Adipocyte (in vitro differentiated cells): ENCODE results near the gene MPC1.

Experiments used
- DNase-seq: peaks from one replicate; pipeline ENCODE4 v3.0.0-alpha.2; 2015; ENCODE audit warnings: low read depth
- H3K27me3 ChIP-seq: replicated peaks from 2 replicates; pipeline ENCODE4 v1.7.0; 2013; ENCODE audit warnings: mild to moderate bottlenecking, low read length, moderate library complexity; ENCODE audit not compliant: control insufficient read depth, insufficient read depth
- H3K36me3 ChIP-seq: 2 replicates; pipeline ENCODE4 v1.7.0; 2013; ENCODE audit warnings: low read length, mild to moderate bottlenecking, moderate library complexity; ENCODE audit not compliant: control insufficient read depth, insufficient read depth, severe bottlenecking
- H3K4me1 ChIP-seq: 2 replicates; pipeline ENCODE4 v1.7.0; 2013; ENCODE audit warnings: mild to moderate bottlenecking, low read length, moderate library complexity; ENCODE audit not compliant: control insufficient read depth, insufficient read depth
- H3K4me3 ChIP-seq: 2 replicates; pipeline ENCODE4 v1.7.0; 2013; ENCODE audit warnings: mild to moderate bottlenecking, low read length, moderate library complexity
- H3K9ac ChIP-seq: 2 replicates; pipeline ENCODE4 v1.7.0; 2013; ENCODE audit warnings: mild to moderate bottlenecking, low read length, moderate library complexity
- H3K9me3 ChIP-seq: 2 replicates; pipeline ENCODE4 v1.7.0; 2013; ENCODE audit warnings: mild to moderate bottlenecking, low read length, moderate library complexity; ENCODE audit not compliant: control insufficient read depth

MPC1 gene

DNA sequence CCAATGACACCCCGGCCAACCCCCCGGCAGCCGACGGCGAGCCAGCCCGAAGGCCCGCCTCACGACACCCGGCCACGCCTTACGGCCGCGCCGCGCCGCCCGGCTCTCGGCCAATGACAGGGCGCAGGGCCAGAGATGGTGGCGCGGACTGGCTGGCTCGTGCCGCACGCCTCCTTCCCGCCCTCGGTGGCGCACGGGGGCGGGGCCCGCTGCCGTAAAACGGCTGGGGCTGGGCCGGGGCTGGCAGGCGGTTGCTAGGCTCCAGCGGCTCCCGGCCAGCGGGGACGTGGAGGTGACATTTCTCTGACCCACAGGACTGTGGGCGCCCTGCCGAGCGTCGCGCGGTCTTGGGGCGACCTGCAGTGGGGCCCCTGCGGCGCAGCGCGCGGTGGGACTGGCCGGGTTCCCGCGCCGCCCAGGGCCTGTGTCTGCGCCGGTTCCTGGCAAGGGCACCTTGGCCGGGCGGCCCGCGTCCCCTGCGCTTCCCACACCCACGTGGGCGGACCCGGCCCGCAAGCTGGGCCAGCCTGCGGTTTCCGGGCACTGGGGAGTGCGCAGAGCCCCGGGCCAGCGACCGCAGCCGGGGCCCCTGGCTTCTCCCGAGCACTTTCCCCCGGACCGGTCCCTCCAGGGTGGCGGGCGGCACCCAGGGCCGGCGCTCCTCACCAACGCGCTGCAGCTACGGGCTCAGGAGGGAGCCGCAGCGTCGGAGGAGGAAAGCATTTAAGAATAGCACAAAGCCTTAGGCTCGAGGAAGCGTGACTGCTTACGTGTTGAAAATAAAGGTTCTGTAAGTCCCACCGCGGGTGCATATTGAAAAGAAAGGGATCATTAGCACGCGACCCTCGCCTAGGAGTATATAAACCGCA lies at the start of gene MPC1:
TSS of gene MPC1 (minus strand) at position 8 of the 869 bp plus-strand sequence. CDS start 64 bp downstream, outside the sequence.
- peak; percentile 98 for DNase-seq
- peak within 1 kb of the TSS; percentile 87 for H3K9ac ChIP-seq
- H3K27me3 ChIP-seq: no peaks in the 10 kb centered on the region
- no peaks in the 10 kb centered on the region for H3K36me3 ChIP-seq
- peaks cover 28% of the 10 kb centered on the region for H3K4me1 ChIP-seq
- no peaks in the 10 kb centered on the region for H3K9me3 ChIP-seq
- peak within 1 kb of the TSS; percentile 94 for H3K4me3 ChIP-seq

DNA sequence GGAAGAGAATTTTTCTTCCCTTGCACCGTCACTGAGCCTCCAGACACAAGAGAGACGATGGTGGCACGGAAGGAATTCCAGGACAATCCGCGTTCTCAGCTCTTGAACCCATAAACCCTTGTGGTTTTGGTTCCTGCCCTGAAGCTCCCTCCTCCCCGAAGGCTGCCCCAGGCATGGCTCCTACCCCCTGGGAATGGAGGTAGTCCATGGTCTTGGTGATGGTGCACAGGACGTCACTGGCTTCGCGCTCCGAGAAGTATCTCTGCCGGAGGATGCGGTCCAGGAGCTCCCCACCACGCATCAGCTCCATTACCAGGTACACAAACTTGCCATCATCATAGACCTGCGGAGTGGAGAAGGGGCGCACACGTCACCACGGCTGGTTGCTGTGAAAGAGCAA lies 47.5 kb upstream of the MPC1 start:
- no peak for DNase-seq

DNA sequence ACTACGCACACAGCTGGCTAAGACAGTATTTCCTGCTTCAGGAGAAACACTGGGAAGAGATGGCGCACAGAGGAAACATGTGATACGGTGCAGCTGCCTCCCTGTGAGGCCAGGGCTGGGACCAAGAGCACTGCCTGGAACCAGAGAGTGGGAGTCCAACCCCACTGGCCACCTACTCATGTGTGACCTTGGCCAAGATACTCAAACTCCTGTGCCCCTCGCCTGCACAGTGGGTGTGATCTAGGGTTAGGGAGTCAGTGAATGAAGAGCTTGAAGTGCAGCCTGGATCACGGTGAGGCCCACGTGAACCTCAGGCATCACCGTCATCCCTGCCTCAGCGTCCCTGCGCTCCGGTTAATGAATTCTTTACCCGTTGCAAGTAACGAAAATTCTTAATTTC lies 41.7 kb upstream of the MPC1 start:
- no peaks in the 10 kb centered on the region for H3K9me3 ChIP-seq
- H3K4me1 ChIP-seq: no peaks in the 10 kb centered on the region
- no peak overlapping the region for H3K9ac ChIP-seq
- no peak for DNase-seq
- H3K4me3 ChIP-seq: no peak overlapping the region
- peaks cover 30% of the 10 kb centered on the region for H3K36me3 ChIP-seq
- no peaks in the 10 kb centered on the region for H3K27me3 ChIP-seq

More for the DNA sequence above, 47.5 kb upstream of the MPC1 start:
- H3K36me3 ChIP-seq: peaks cover 26% of the 10 kb centered on the region
- no peaks in the 10 kb centered on the region for H3K4me1 ChIP-seq
- no peak overlapping the region for H3K9ac ChIP-seq
- H3K4me3 ChIP-seq: no peak overlapping the region
- no peaks in the 10 kb centered on the region for H3K9me3 ChIP-seq
- no peaks in the 10 kb centered on the region for H3K27me3 ChIP-seq

DNA sequence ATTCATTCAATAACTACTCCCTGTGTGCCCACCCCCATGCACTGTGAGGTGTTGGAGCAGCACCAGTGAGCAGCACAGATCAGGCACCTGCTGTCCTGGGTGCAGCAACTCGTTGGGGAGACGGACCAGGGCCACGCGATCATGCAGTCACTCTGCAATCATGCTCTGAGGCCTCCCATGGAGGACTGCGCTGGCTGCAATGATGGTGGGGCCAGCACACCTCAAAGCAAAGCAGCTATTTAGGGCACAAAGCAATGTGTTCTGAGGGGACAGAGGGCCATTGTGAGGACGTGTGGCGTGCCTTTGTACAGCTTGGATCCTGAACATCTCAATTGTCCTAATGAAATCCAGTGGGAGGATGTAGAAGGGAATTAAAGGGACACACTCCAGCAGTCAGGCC lies 41.0 kb upstream of the MPC1 start:
- DNase-seq: no peak
- Histone ChIP-seq H3K27me3 (no peaks in the 10 kb centered on the region), H3K9ac (no peak overlapping the region), H3K36me3 (peaks cover 37% of the 10 kb centered on the region), H3K9me3 (no peaks in the 10 kb centered on the region), H3K4me1 (no peaks in the 10 kb centered on the region), H3K4me3 (no peak overlapping the region)

DNA sequence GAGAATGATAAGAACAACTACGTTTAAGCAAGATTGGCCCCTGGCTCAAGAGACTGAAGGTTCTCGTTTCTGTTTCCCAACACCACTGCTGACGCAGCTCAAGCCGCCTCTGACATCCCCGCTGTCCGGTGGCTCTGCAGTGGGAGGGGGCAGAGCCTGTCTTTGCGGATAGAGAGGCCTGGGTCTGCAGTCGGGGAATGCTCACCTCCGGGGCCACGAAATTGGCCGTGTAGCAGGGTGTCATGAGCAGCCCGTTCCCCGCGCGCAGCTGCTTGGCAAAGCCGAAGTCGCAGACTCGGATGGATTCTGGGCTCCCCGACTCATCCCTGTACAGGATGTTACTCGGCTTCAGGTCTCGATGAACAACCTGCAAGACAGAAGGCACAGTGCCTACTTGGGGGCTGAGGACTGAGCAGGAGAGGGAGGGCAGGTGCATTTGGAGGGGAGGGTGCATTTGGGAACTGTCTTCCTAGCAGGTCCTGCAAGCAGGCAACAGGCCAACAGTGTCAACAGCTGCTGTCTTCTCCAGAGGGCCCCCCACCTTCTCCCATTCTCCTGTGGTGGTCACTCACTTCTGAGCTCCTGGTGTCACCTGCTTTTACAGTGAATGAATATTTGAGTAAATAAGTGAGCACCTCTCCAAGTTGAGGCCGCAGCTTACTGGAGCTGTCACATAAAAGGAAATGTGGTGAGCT lies 40.5 kb upstream of the MPC1 start:
- DNase-seq: no peak
- Histone ChIP-seq H3K9me3 (no peaks in the 10 kb centered on the region), H3K36me3 (peaks cover 43% of the 10 kb centered on the region), H3K4me1 (no peaks in the 10 kb centered on the region), H3K27me3 (no peaks in the 10 kb centered on the region), H3K4me3 (no peak overlapping the region), H3K9ac (no peak overlapping the region)

DNA sequence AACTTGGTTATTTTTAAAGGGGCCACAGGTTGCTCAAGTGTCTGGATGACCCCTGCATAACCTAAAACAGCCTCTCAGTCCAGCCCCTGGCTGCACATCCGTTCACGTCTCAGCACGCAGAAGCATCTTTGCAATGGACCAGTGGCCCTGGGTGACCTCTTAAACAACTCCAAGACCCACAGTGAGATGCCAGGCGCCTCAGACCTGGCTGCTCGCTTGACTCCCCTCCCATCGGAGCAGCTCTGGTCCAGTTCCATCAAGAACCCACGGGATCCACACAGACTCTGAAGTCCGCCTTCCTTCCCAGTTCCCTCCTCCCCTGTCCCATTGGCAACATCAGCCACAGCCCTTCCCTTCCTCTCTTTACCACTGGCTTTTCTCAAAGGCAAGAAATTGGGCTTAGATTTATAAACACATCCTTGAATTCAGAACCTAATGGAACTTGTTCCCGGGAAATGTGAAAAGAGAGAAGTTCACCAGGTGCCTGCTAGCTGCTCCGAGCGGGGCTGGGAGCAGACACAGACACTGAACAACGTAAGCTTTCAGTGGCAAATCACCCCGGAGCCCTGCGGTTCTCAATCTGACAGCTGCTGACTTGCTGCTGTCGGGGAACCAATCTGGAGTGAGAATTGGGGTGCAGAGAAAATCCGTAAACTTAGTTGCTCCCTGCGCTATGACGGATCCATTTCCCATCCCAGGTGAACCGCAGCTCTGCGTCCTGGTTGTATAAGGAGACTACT lies 39.6 kb upstream of the MPC1 start:
- H3K4me3 ChIP-seq: no peak overlapping the region
- H3K9me3 ChIP-seq: no peaks in the 10 kb centered on the region
- no peaks in the 10 kb centered on the region for H3K27me3 ChIP-seq
- H3K9ac ChIP-seq: no peak overlapping the region
- peaks cover 51% of the 10 kb centered on the region for H3K36me3 ChIP-seq
- DNase-seq: no peak
- H3K4me1 ChIP-seq: no peaks in the 10 kb centered on the region

DNA sequence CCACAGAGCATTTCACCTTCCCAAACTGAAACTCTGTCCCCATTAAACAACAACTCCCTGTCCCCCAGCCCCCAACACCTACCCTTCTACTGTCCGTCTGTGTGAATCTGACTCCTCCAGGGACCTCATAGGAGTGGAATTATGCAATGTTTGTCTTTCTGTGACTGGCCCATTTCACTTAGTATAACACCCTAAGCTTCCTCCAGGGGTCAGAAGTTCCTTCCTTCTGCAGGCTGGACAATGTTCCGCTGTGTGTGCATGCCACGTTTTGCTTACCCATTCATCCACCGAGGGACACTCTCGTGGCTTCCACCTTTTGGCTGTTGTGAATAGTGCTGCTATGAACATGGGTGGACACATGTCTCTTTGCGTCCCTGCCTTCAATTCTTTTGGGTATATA lies 37.6 kb upstream of the MPC1 start:
- Histone ChIP-seq H3K9me3 (no peaks in the 10 kb centered on the region), H3K27me3 (no peaks in the 10 kb centered on the region), H3K4me3 (no peak overlapping the region), H3K4me1 (no peaks in the 10 kb centered on the region), H3K36me3 (peaks cover 60% of the 10 kb centered on the region), H3K9ac (no peak overlapping the region)
- DNase-seq: no peak

DNA sequence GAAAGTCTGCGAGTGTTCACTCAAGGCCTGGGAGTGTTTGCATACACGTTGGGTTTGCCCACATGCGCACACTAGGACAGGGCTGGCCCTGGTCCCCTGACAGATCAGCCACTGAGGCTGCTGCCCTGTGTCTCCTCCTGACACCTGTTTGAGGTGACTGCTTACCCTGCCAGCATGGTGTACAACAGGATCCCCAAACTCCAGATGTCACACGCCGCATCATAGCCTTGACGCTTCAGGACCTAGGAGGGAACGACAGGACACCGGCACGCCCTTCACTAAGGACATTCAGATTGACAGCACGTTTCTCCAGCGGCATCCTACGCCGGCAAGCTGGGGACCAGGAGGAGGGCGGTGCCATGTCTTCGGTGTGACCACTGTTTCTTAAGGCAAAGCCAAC lies 37.0 kb upstream of the MPC1 start:
- Histone ChIP-seq H3K4me3 (no peak overlapping the region), H3K4me1 (no peaks in the 10 kb centered on the region), H3K27me3 (no peaks in the 10 kb centered on the region), H3K9me3 (no peaks in the 10 kb centered on the region), H3K9ac (no peak overlapping the region), H3K36me3 (peaks cover 64% of the 10 kb centered on the region)
- DNase-seq: no peak

DNA sequence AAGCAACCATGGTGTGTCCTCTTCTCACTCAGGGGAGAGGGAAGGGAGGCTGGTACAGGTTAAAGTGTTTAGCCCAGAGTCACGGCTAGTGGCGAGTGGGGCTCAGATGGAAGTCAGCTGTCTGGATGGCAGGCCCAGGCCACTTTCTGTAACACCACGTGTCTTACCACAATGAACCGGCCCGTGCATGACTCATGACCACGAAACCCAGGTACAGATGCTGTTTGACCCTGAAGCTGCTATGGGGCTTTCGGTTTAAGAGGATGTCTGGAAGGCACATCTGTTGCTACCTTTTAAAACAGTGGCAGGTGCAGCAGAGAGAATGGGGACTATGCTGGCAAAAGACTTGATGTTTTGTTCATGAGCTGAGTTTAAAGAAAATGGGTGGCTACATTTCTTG lies 36.5 kb upstream of the MPC1 start:
- Histone ChIP-seq H3K9ac (no peak overlapping the region), H3K27me3 (no peaks in the 10 kb centered on the region), H3K4me1 (no peaks in the 10 kb centered on the region), H3K4me3 (no peak overlapping the region), H3K36me3 (peaks cover 68% of the 10 kb centered on the region), H3K9me3 (no peaks in the 10 kb centered on the region)
- no peak for DNase-seq

DNA sequence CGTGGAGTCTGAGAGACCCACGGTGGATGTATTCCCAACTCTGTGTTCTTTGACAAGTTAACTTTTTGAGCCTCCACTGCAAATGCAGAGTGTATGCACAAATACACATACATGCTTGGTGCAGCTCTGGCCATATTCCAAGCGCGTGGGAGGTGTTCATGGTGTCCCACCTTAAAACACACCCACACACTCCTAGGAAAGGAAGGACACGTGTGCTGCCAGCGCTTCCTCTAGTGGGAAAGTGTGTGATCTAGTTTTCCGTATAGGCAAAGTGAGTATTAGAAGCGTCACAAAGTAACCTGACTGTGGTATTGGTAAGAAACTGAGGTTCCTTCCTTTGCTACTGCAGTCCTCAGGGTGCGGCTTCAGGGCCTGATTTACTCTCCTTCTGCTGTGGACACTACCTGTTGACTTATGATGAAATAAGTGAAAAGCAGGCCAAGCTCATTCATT lies 36.0 kb upstream of the MPC1 start:
- Histone ChIP-seq H3K36me3 (peaks cover 70% of the 10 kb centered on the region), H3K9ac (no peak overlapping the region), H3K4me3 (no peak overlapping the region), H3K4me1 (no peaks in the 10 kb centered on the region), H3K27me3 (no peaks in the 10 kb centered on the region), H3K9me3 (no peaks in the 10 kb centered on the region)
- no peak for DNase-seq

DNA sequence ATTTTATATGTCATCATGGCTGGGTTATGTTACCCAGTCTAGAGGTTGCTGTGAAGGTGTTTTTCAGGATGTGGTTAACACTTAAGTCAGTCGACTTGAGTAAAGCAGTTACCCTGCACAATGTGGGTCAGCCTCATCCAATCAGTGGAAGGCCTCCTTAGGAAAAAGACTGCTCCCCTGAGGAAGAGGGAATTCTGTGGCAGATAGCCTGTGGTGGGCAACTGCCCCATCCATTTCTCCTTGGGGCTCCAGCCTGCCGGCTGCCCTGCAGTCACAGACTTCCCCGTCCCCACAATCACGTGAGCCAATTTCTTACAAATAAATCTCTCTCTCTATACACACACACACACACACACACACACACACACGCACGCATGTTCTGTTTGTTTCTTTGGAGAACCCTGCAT lies 34.5 kb upstream of the MPC1 start:
- H3K9ac ChIP-seq: no peak overlapping the region
- H3K36me3 ChIP-seq: peaks cover 66% of the 10 kb centered on the region
- DNase-seq: no peak

More for the DNA sequence above, 34.5 kb upstream of the MPC1 start:
- Histone ChIP-seq H3K4me3 (no peak overlapping the region), H3K4me1 (no peaks in the 10 kb centered on the region), H3K9me3 (no peaks in the 10 kb centered on the region), H3K27me3 (no peaks in the 10 kb centered on the region)
